ENCODE measurements around the gene PLA2G2E.

Gene PLA2G2E

GRCh38 chr1:19923137-19923952 is at the start of gene PLA2G2E:
Gene PLA2G2E (minus strand): TSS chr1:19923617. CDS start chr1:19923559, 58 bp downstream.
- no peak for DNase-seq (ENCODE audit: low read depth in 1 of 2, low spot score in 1 of 2)

GRCh38 chr1:19971664-19972063 is 48.2 kb upstream of the PLA2G2E start:
- DNase-seq (ENCODE audit: low read depth in 1 of 2, low spot score in 1 of 2): no peak

DNA sequence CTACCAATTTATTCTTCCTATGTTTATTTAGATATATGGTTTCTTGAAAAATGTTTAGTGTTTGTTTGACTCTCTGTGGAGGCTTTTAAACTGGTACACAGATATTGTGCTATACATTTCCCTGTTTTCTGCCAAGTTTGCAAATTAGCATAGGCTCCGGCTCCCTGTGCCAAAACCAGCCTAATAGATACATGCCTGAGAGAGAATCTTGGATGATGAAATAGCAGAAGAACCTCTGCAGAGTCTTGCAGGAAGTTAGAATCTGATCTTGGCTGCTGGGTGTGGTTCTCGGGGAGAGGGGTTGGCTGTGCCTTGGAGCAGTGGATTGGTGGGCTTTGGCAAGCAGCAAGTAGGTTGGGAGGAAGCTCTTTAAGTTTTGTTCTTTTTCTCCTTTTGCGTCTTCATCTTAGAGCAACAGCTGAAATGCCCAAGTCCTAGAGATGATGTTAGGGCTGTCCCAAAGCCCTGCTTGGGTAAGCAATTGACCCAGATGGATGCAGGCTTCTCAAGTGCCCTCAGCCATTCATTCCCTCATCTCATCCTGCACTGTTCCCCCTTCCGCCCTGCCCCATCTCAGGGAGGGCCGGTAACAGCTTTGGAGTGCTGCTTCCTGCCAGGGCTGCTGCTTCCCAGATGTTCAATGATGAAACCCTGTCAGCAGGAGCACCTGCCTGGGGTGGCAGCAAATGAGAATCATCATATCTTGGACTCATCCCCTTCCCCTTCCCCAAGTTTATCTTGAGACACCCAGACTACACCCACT is 46.7 kb upstream of the PLA2G2E start:
- no peak for DNase-seq (ENCODE audit: low read depth in 1 of 2, low spot score in 1 of 2)

DNA sequence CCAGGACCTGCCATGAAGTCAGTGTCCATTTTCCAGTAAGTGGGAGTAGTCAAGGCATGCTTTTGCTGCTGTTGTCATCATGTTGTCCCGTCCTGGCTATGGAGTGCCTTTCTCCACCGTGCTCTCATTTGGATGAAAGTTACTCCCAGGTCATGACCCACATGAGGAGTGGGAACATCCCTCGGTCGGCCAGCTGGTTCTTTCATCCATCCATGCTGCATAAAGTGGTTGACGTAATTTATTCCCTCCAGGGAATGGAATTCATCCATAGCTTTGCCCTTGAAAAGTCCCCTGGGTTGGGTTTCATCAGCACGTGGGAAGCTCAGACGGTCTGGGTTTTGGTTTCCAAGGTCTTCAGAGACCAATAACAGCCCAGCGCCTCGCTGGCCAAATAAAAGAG is 44.4 kb upstream of the PLA2G2E start:
- DNase-seq (ENCODE audit: low read depth in 1 of 2, low spot score in 1 of 2): no peak

- DNase-seq (ENCODE audit: low read depth in 1 of 2, low spot score in 1 of 2): no peak
Observed at GRCh38 chr1:19964542-19964941, 41.1 kb upstream of the PLA2G2E start.

- DNase-seq (ENCODE audit: low read depth in 1 of 2, low spot score in 1 of 2): no peak
Observed at GRCh38 chr1:19963636-19964035, 40.2 kb upstream of the PLA2G2E start.

DNA sequence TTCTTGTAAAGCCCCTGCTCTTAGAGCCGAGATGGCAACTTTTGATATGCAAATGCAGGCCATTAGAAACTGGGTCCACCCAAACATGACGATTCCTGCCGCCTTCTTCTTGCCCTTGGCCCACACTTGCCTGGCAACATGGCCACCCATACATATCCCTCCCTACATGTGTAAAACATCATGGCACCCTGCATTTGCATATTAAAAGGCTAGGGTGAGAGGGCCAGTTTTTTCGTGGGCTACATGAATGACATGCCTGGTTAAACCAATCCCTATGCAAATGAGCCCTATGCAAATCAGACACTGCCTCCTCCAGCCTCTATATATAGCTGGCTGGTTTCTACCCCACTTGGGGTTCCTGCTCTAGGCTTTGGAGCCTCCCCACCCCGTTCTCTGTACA is 37.2 kb upstream of the PLA2G2E start:
- DNase-seq (ENCODE audit: low read depth in 1 of 2, low spot score in 1 of 2): no peak

- no peak for DNase-seq (ENCODE audit: low read depth in 1 of 2, low spot score in 1 of 2)
Observed at GRCh38 chr1:19957779-19958178, 34.4 kb upstream of the PLA2G2E start.

- no peak for DNase-seq (ENCODE audit: low read depth in 1 of 2, low spot score in 1 of 2)
Observed at GRCh38 chr1:19955534-19956170, 32.2 kb upstream of the PLA2G2E start.

DNA sequence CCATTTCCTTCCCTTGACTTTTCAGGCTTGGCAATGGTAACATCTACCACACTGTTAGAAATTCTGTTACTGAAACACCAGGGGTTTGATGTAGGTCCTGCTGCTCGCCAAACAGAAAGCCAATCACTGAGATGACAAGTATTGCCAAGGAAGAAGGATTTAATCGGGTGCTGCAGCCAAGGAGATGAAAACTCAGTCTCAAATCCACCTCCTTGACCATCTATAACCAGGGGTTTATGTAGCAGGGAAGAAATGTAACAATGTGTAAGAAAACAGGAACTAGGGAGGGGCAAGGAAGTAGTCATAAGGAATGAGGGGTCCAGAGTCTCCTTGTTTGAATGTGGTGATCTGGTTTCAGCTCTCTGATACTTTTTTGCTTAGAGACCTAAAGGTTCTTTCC is 30.6 kb upstream of the PLA2G2E start:
- no peak for DNase-seq (ENCODE audit: low read depth in 1 of 2, low spot score in 1 of 2)

DNA sequence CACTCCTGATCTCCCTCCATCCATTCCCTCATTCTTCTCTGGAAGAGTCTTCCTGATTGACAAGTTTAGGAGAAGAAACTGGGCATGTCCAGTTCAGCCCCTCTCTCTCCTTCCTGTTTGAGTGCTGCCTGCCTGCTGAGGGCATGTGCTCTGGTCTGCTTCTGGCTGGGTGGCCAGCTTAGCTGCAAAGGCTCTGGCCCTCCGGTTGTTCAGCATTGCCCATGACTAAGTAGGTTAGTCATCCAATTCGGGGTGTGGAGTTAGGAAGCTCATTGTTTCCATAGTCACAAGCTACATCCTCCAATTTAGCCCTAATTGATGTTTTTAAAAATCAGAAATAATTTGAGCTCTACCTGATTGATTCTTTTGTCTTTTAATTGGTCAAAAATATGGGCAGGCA is 25.6 kb upstream of the PLA2G2E start:
- DNase-seq (ENCODE audit: low read depth in 1 of 2, low spot score in 1 of 2): no peak

- no peak for DNase-seq (ENCODE audit: low read depth in 1 of 2, low spot score in 1 of 2)
Observed at GRCh38 chr1:19946971-19947370, 23.6 kb upstream of the PLA2G2E start.

GRCh38 chr1:19946331-19946751 is 22.9 kb upstream of the PLA2G2E start:
- no peak for DNase-seq (ENCODE audit: low read depth in 1 of 2, low spot score in 1 of 2)

- no peak for DNase-seq (ENCODE audit: low read depth in 1 of 2, low spot score in 1 of 2)
Observed at GRCh38 chr1:19945914-19946313, 22.5 kb upstream of the PLA2G2E start.

GRCh38 chr1:19942657-19943056 is 19.2 kb upstream of the PLA2G2E start:
- no peak for DNase-seq (ENCODE audit: low read depth in 1 of 2, low spot score in 1 of 2)

- no peak for DNase-seq (ENCODE audit: low read depth in 1 of 2, low spot score in 1 of 2)
Observed at GRCh38 chr1:19942088-19942487, 18.7 kb upstream of the PLA2G2E start.

DNA sequence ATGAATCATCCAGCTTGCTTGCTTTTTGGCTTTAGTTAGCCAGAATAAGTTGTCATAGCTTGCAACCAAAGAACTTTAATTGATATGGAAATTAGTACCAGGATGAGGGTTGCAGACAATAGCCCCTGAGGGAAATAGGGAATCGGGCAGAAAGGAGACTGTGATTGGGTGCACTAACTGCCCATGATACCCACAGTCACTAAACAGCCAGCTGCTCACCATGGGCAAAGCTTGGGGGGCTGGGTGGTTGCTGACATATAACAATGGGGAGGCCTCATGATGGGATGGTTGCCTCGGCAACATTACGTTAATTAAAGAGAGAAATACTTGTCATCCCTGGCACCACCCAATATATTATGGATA is 17.8 kb upstream of the PLA2G2E start:
- no peak for DNase-seq (ENCODE audit: low read depth in 1 of 2, low spot score in 1 of 2)

GRCh38 chr1:19940486-19941205 is 17.2 kb upstream of the PLA2G2E start:
- DNase-seq (ENCODE audit: low read depth in 1 of 2, low spot score in 1 of 2): no peak

DNA sequence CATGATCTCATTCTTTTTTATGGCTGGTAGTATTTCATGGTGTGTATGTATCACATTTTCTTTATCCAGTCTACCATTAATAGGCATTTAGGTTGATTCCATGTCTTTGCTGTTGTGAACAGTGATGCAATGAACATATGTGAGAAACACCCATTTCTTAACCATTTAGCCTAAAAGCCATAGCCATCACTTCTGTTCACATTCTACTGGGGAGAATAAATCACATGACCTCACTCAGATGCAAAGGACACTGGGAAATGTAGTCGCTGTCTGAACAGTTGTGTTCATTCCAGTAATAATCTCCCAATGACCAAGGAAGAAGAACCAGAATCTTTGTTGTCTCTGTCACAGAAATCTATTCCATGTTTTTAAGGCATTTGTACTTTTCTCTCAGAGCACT is 15.1 kb upstream of the PLA2G2E start:
- DNase-seq (ENCODE audit: low read depth in 1 of 2, low spot score in 1 of 2): no peak

DNA sequence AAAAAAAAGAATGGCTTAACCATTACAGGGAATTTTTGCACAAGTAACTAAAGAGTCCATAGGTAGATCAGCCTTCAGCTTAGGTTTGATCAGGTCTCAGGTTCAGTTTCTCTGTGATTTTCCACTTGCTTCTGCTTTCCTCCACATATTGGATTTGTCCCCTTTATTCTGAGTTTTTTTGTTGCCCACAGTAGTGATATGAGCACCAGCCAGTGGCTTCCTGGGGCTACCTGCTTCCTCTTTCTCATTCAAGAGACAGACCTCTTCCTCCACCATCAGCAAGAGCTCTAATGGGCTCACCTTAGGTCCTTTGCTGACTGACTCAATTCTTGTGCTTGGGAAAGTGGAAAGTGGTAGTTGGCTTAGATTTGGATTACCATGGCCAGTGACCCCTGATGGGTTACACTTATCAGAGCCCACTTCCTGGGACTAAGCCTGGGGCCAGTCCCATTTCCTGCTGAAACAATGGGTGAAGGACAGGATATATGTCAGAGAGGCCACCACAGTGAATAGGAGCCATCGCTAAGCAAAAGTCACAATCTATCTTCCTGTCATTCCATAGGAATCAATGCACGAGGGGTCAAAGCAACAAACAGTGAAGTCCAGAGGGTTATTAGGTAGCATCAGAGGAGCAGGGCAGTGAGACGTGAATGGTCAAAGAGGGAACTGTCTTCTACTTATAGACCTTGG is 12.8 kb upstream of the PLA2G2E start:
- DNase-seq (ENCODE audit: low read depth in 1 of 2, low spot score in 1 of 2): no peak

DNA sequence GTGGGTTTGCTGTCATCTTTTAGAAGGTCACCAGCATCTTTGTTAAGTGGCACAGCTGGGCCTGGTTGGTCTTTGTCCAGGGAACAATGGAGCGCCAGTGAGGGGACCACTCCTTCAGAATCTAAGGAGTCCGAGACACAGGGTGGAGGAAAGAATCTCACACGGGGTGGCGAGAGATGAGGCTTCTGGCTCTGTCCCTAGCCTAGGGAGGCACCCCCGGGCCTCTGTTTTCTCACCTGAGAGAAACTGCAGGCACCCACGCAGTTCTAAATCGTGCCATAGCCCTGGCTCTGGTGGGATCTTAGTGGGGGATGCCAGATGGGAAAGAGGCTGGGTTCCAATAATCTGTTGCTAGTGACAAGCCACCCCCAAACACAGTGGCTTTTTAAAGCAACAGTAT is 10.9 kb upstream of the PLA2G2E start:
- no peak for DNase-seq (ENCODE audit: low read depth in 1 of 2, low spot score in 1 of 2)

Measured in activated CD4-positive, alpha-beta T cell treated with anti-CD3 and anti-CD28 coated beads, Interleukin-2, amount 50 U/mL, for 24 hours (primary cell).